AG10803 (cell line): ENCODE measurements around the gene DUSP23.
A peak's percentile ranks its signal among the peaks of the same experiment; 100 is the strongest.

Experiments used
- DNase-seq: peaks from one replicate; pipeline ENCODE4 v3.0.0; 2010; ENCODE audit warnings: low read depth
- H3K4me3 ChIP-seq: 2 replicates; pipeline ENCODE4 v1.5.1; 2011; ENCODE audit warnings: mild to moderate bottlenecking, low read length, control low read depth
- CTCF ChIP-seq: conservative IDR thresholded peaks from 2 replicates; pipeline ENCODE4 v1.5.1; 2011; ENCODE audit warnings: mild to moderate bottlenecking, low read length, control low read depth, inconsistent platforms

The DUSP23 gene

GRCh38 chr1:159827549-159827948 lies 46.8 kb downstream of the DUSP23 start:
- TF ChIP-seq CTCF, result no peak
- H3K4me3 ChIP-seq, result no peak overlapping the region
- no peak for DNase-seq

GRCh38 chr1:159828176-159828575 lies 47.4 kb downstream of the DUSP23 start:
- TF ChIP-seq CTCF, result no peak
- no peak for DNase-seq
- no peak overlapping the region for H3K4me3 ChIP-seq

- no peak for DNase-seq
- H3K4me3 ChIP-seq, result no peak overlapping the region
- TF ChIP-seq CTCF, result no peak
Measured at GRCh38 chr1:159828581-159829272, 48.0 kb downstream of the DUSP23 start.

- H3K4me3 ChIP-seq, result no peak overlapping the region
- peak; percentile 22; the same call in 1 of the 2 replicates for TF ChIP-seq CTCF
- DNase-seq, result no peak
Measured at GRCh38 chr1:159829273-159829634, 48.5 kb downstream of the DUSP23 start.

GRCh38 chr1:159829822-159830465 lies 49.2 kb downstream of the DUSP23 start:
- no peak overlapping the region for H3K4me3 ChIP-seq
- peak; percentile 87 for DNase-seq
- TF ChIP-seq CTCF, result no peak

- H3K4me3 ChIP-seq, result no peak overlapping the region
- no peak for TF ChIP-seq CTCF
- no peak for DNase-seq
Measured at GRCh38 chr1:159830722-159831121, 50.0 kb downstream of the DUSP23 start.

- no peak for DNase-seq
- no peak overlapping the region for H3K4me3 ChIP-seq
Measured at GRCh38 chr1:159831412-159832141, 50.8 kb downstream of the DUSP23 start.

More at GRCh38 chr1:159831412-159832141, 50.8 kb downstream of the DUSP23 start:
- TF ChIP-seq CTCF, result no peak
